PC-3 (cell line): ENCODE results near the gene ZNF385A. TPM values are rescaled to one million over a fixed set of nuclear protein-coding genes. Genes with fewer than 3 reads are reported as not detected.

Experiments
- ATAC-seq: fragments of 200-7000 bp; cut with Tn5 transposase; 2 replicates; pipeline ENCODE4 v1.9.1; 2020; ENCODE audit warnings: mild to moderate bottlenecking, moderate library complexity
- BruUV-seq: library from RNA; stranded (reverse); fragments of 400-500 nt; replicated peaks from 2 replicates; lab custom pipeline; 2021; lab: Mats Ljungman, UMichigan
- CTCF ChIA-PET: fragments of 300-600 bp; sonication (Branson Sonifier 250); formaldehyde crosslinking; loops from one replicate; lab custom pipeline; 2022; ENCODE audit warnings: antibody characterized with exemption; lab: Charles Lee
- POLR2A ChIA-PET: fragments of 300-600 bp; sonication (Branson Sonifier 250); formaldehyde crosslinking; loops from one replicate; lab custom pipeline; 2022; ENCODE audit warnings: antibody characterized with exemption; ENCODE audit not compliant: unreplicated experiment; lab: Charles Lee
- DNase-seq: peaks from one replicate; pipeline ENCODE4 v3.0.0-alpha.2; 2015
- H2AFZ ChIP-seq: fragments of 300-600 bp; sonication (generic); 2 replicates; pipeline ENCODE4 v1.6.0; 2016; ENCODE audit warnings: antibody characterized with exemption, low read length
- H3F3A ChIP-seq: fragments of 300-600 bp; sonication (generic); one replicate; pipeline ENCODE4 v1.6.0; 2017; ENCODE audit warnings: antibody characterized with exemption, low read length, control low read depth, mild to moderate bottlenecking; ENCODE audit not compliant: unreplicated experiment
- H3K27ac ChIP-seq: fragments of 300-600 bp; sonication (generic); 2 replicates; pipeline ENCODE4 v1.5.1; 2016; ENCODE audit warnings: mild to moderate bottlenecking, low read length
- H3K27me3 ChIP-seq: fragments of 300-600 bp; sonication (generic); 2 replicates; pipeline ENCODE4 v1.6.1; 2016; ENCODE audit warnings: low read length, mixed read lengths
- H3K36me3 ChIP-seq: fragments of 300-600 bp; sonication (generic); 2 replicates; pipeline ENCODE4 v1.6.1; 2016; ENCODE audit warnings: low read depth, mixed run types, low read length, mixed read lengths
- H3K4me1 ChIP-seq: fragments of 300-600 bp; sonication (generic); 2 replicates; pipeline ENCODE4 v1.5.1; 2016; ENCODE audit warnings: low read length; ENCODE audit not compliant: insufficient read depth
- H3K4me2 ChIP-seq: fragments of 300-600 bp; sonication (generic); 2 replicates; pipeline ENCODE4 v1.6.0; 2016; ENCODE audit warnings: low read length
- H3K4me3 ChIP-seq: fragments of 300-600 bp; sonication (generic); 2 replicates; pipeline ENCODE4 v1.5.1; 2016; ENCODE audit warnings: mild to moderate bottlenecking, low read length, mixed read lengths
- H3K79me2 ChIP-seq: fragments of 300-600 bp; sonication (generic); 2 replicates; pipeline ENCODE4 v1.6.1; 2017; ENCODE audit warnings: low read length, mixed read lengths
- H3K9ac ChIP-seq: fragments of 300-600 bp; sonication (generic); 2 replicates; pipeline ENCODE4 v1.6.0; 2016; ENCODE audit warnings: mild to moderate bottlenecking, low read length
- H3K9me2 ChIP-seq: fragments of 300-600 bp; sonication (generic); replicated peaks from 2 replicates; pipeline ENCODE4 v1.6.1; 2016; ENCODE audit warnings: mixed run types, low read length, mixed read lengths
- H3K9me3 ChIP-seq: fragments of 300-600 bp; sonication (generic); 2 replicates; pipeline ENCODE4 v1.6.1; 2016; ENCODE audit warnings: low read length, mixed read lengths
- H4K20me1 ChIP-seq: fragments of 300-600 bp; sonication (generic); 2 replicates; pipeline ENCODE4 v1.6.1; 2016; ENCODE audit warnings: low read length, mixed read lengths
- CTCF ChIP-seq: fragments of 300-600 bp; sonication (generic); conservative IDR thresholded peaks from 2 replicates; pipeline ENCODE4 v1.5.1; 2017; ENCODE audit warnings: antibody characterized with exemption, low read depth, mild to moderate bottlenecking, low read length
- EZH2 ChIP-seq: fragments of 300-600 bp; sonication (generic); IDR thresholded peaks from one replicate; pipeline ENCODE4 v1.6.1; 2017; ENCODE audit warnings: antibody characterized with exemption, mild to moderate bottlenecking, low read length; ENCODE audit not compliant: unreplicated experiment
- EZH2phosphoT487 ChIP-seq: fragments of 300-600 bp; sonication (generic); IDR thresholded peaks from 2 replicates; pipeline ENCODE4 v1.6.1; 2018; ENCODE audit warnings: mild to moderate bottlenecking, antibody characterized with exemption, low read length, borderline replicate concordance
- intact Hi-C: fragments of 100-400 bp; cut with micrococcal nuclease; formaldehyde crosslinking; loops from 2 replicates; pipeline ENCODE4 v1.9.0; 2023
- total RNA-seq: library from RNA; depleted of rRNA; stranded (reverse); fragments of >200 nt; gene quantifications from 2 replicates; pipeline ENCODE4 v1.2.3, GENCODE V29; 2014

Gene ZNF385A
- total RNA-seq, 1 experiment from 2014 or later = 1.8 TPM

GRCh38 chr12:54388237-54389133 lies 4.0 kb upstream of the ZNF385A start:
- TF ChIP-seq EZH2 (no peak), EZH2phosphoT487 (no peak), CTCF (no peak)
- Histone ChIP-seq H3K4me3 (no peak overlapping the region), H3F3A (no peaks in the 10 kb centered on the region), H4K20me1 (no peaks in the 10 kb centered on the region), H3K9me2 (no peaks in the 10 kb centered on the region), H3K27me3 (no peaks in the 10 kb centered on the region), H3K36me3 (no peaks in the 10 kb centered on the region), H3K9me3 (no peaks in the 10 kb centered on the region), H3K4me2 (peak overlapping the region; percentile 20; the same call in 1 of the 2 replicates), H3K79me2 (no peaks in the 10 kb centered on the region), H2AFZ (0 out of 2 replicates have a peak overlapping the region, but pooled peaks have one; percentile 47), H3K9ac (no peak overlapping the region), H3K27ac (peak overlapping the region; percentile 32), H3K4me1 (peaks cover 15% of the 10 kb centered on the region)
- DNase-seq = no peak
- CTCF ChIA-PET = interaction anchor here (0.6 kb wide), 3 partner anchors 9 to 88 kb away, joined by 3 to 4 read pairs (median 4); no protein-coding TSS in a partner anchor
- intact Hi-C loops = no loop called here
- BruUV-seq = no TSS peak
- no peak for ATAC-seq
- POLR2A ChIA-PET = no interaction called here

GRCh38 chr12:54387114-54387467 lies 2.6 kb upstream of the ZNF385A start:
- no peak for TF ChIP-seq EZH2phosphoT487
- TF ChIP-seq CTCF = no peak
- no peak for TF ChIP-seq EZH2
- no peaks in the 10 kb centered on the region for H3K9me3 ChIP-seq
- no peak overlapping the region for H3K4me3 ChIP-seq
- peaks cover 15% of the 10 kb centered on the region for H3K4me1 ChIP-seq
- ChIA-PET CTCF (interaction anchor here (0.9 kb wide), 1 partner anchor 13 kb away, joined by 3 read pairs; no protein-coding TSS in a partner anchor), POLR2A (interaction anchor here (0.6 kb wide), 1 partner anchor 19 kb away, joined by 3 read pairs; no protein-coding TSS in a partner anchor)
- no peaks in the 10 kb centered on the region for H3F3A ChIP-seq
- H3K36me3 ChIP-seq = no peaks in the 10 kb centered on the region
- intact Hi-C loops = no loop called here
- no TSS peak for BruUV-seq
- no peaks in the 10 kb centered on the region for H3K9me2 ChIP-seq
- DNase-seq (no peak), ATAC-seq (no peak)
- H4K20me1 ChIP-seq = no peaks in the 10 kb centered on the region
- no peak overlapping the region for H3K4me2 ChIP-seq
- no peak overlapping the region for H3K9ac ChIP-seq
- no peaks in the 10 kb centered on the region for H3K27me3 ChIP-seq
- no peaks in the 10 kb centered on the region for H3K79me2 ChIP-seq
- H3K27ac ChIP-seq = no peak overlapping the region
- no peak overlapping the region for H2AFZ ChIP-seq
